ENCODE results near the gene VPS13D. TPM values are rescaled to one million over a fixed set of nuclear protein-coding genes. Genes with fewer than 3 reads are reported as not detected.

The VPS13D gene
- total RNA-seq, 4 donors from 2014 or later = 137 to 238 (median 191) TPM

GRCh38 chr1:12472798-12473551 is 243.1 kb downstream of the VPS13D start:
- no peaks in the 10 kb centered on the region for H3K36me3 ChIP-seq
- H3K4me3 ChIP-seq (replicated peaks in 1 of 3) = no peak overlapping the region
- 84 to 93% methylated on average over 12 of the region's 12 CpGs for WGBS, 2 donors
- peak overlapping the region in 1 of 3 donors; percentile 3 for H3K27ac ChIP-seq
- TF ChIP-seq POLR2A (IDR thresholded peaks at IDR 0.05) = no peak
- no peak for TF ChIP-seq CTCF (IDR thresholded peaks at IDR 0.05)
- no peaks in the 10 kb centered on the region for H3K9me3 ChIP-seq
- peaks cover 47 to 76% of the 10 kb centered on the region in 2 donors for H3K4me1 ChIP-seq
- intact Hi-C loops (cut with DNase I) = no loop called here
- H3K27me3 ChIP-seq = no peaks in the 10 kb centered on the region
- no peak for DNase-seq

- H3K9me3 ChIP-seq = no peaks in the 10 kb centered on the region
- H3K27me3 ChIP-seq = no peaks in the 10 kb centered on the region
- no peak for TF ChIP-seq CTCF (IDR thresholded peaks at IDR 0.05)
- TF ChIP-seq POLR2A (IDR thresholded peaks at IDR 0.05) = no peak
- H3K4me3 ChIP-seq (replicated peaks in 1 of 3) = no peak overlapping the region
- H3K36me3 ChIP-seq = no peaks in the 10 kb centered on the region
- peak overlapping the region in 2 of 3 donors; percentile 22 to 75 for H3K27ac ChIP-seq
- 75 to 79% methylated on average over 11 of the region's 11 CpGs for WGBS, 2 donors
- intact Hi-C loops (cut with DNase I) = no loop called here
- peaks cover 55 to 82% of the 10 kb centered on the region in 2 donors for H3K4me1 ChIP-seq
- DNase-seq = no peak
Observed at GRCh38 chr1:12473596-12474362, 243.9 kb downstream of the VPS13D start.

GRCh38 chr1:12475101-12475500 is 245.3 kb downstream of the VPS13D start:
- peak overlapping the region; percentile 63 to 86 (median 75) for H3K27ac ChIP-seq
- WGBS, 2 donors = 65 to 76% methylated on average over 1 of the region's 1 CpG
- peaks cover 67 to 82% of the 10 kb centered on the region in 2 donors for H3K4me1 ChIP-seq

GRCh38 chr1:12475530-12475934 is 245.7 kb downstream of the VPS13D start:
- WGBS, 2 donors = 40 to 52% methylated on average over 3 of the region's 3 CpGs

More at GRCh38 chr1:12475101-12475500, 245.3 kb downstream of the VPS13D start:
- Histone ChIP-seq H3K4me3 (replicated peaks in 1 of 3) (no peak overlapping the region), H3K9me3 (no peaks in the 10 kb centered on the region), H3K36me3 (no peaks in the 10 kb centered on the region), H3K27me3 (no peaks in the 10 kb centered on the region)
- intact Hi-C loops (cut with DNase I) = no loop called here
- DNase-seq = no peak
- TF ChIP-seq POLR2A (IDR thresholded peaks at IDR 0.05) (no peak), CTCF (IDR thresholded peaks at IDR 0.05) (no peak)

More at GRCh38 chr1:12475530-12475934, 245.7 kb downstream of the VPS13D start:
- H3K27me3 ChIP-seq = no peaks in the 10 kb centered on the region
- H3K4me3 ChIP-seq (replicated peaks in 1 of 3) = no peak overlapping the region
- no peak for TF ChIP-seq CTCF (IDR thresholded peaks at IDR 0.05)
- TF ChIP-seq POLR2A (IDR thresholded peaks at IDR 0.05) = no peak
- intact Hi-C loops (cut with DNase I) = no loop called here
- no peaks in the 10 kb centered on the region for H3K9me3 ChIP-seq
- H3K27ac ChIP-seq = peak overlapping the region; percentile 63 to 86 (median 75)
- DNase-seq = peak in 1 of 2 donors; percentile 28
- no peaks in the 10 kb centered on the region for H3K36me3 ChIP-seq
- H3K4me1 ChIP-seq = peaks cover 67 to 83% of the 10 kb centered on the region in 2 donors

All from thyroid gland (tissue), 4 donors.